Neutrophil (primary cell): Measurements from ENCODE around the gene CDH13.

ENCODE experiments used
- H3K27ac ChIP-seq: fragments of 200-600 bp; sonication (generic); 2 replicates; pipeline ENCODE4 v1.5.1; 2016; ENCODE audit warnings: mild to moderate bottlenecking, moderate library complexity
- H3K27me3 ChIP-seq: fragments of 200-600 bp; sonication (generic); 2 replicates; pipeline ENCODE4 v1.6.0; 2016; ENCODE audit warnings: mild to moderate bottlenecking
- H3K36me3 ChIP-seq: fragments of 200-600 bp; sonication (generic); 2 replicates; pipeline ENCODE4 v1.5.1; 2017
- H3K4me1 ChIP-seq, 2 experiments: fragments of 200-600 bp in 1 of 2; sonication (generic) in 1 of 2; 1 replicate in 1 of 2; 2 replicates in 1 of 2; pipeline versions ENCODE4 v1.5.1 to v1.6.1; 2013 to 2016; ENCODE audit warnings: low read depth in 1 of 2, low read length in 1 of 2, mild to moderate bottlenecking in 1 of 2, moderate library complexity in 1 of 2; ENCODE audit not compliant: control insufficient read depth in 1 of 2, insufficient read depth in 1 of 2
- H3K4me3 ChIP-seq, 2 experiments: fragments of 200-600 bp in 1 of 2; sonication (generic) in 1 of 2; 1 replicate in 1 of 2; 2 replicates in 1 of 2; pipeline ENCODE4 v1.5.1; 2013 to 2016; ENCODE audit warnings: low read depth in 1 of 2, low read length in 1 of 2, mild to moderate bottlenecking in 1 of 2, moderate library complexity in 1 of 2
- H3K9me3 ChIP-seq: fragments of 200-600 bp; sonication (generic); 2 replicates; pipeline ENCODE4 v1.5.1; 2016
- CTCF ChIP-seq: fragments of 200-600 bp; sonication (generic); IDR thresholded peaks from 2 replicates; pipeline ENCODE4 v1.5.1; 2016; ENCODE audit warnings: antibody characterized with exemption

The CDH13 gene

GRCh38 chr16:83680980-83681379 lies 1054.2 kb downstream of the CDH13 start:
- no peak for TF ChIP-seq CTCF
- Histone ChIP-seq H3K36me3 (no peaks in the 10 kb centered on the region), H3K9me3 (no peaks in the 10 kb centered on the region)

GRCh38 chr16:83681381-83681956 lies 1054.7 kb downstream of the CDH13 start:
- no peaks in the 10 kb centered on the region for H3K36me3 ChIP-seq
- H3K27me3 ChIP-seq = peaks cover 23% of the 10 kb centered on the region
- no peak for TF ChIP-seq CTCF
- H3K4me1 ChIP-seq = no peaks in the 10 kb centered on the region
- H3K27ac ChIP-seq = no peak overlapping the region
- no peaks in the 10 kb centered on the region for H3K9me3 ChIP-seq
- no peak overlapping the region for H3K4me3 ChIP-seq

More at GRCh38 chr16:83680980-83681379, 1054.2 kb downstream of the CDH13 start:
- Histone ChIP-seq H3K4me1 (no peaks in the 10 kb centered on the region), H3K27me3 (peaks cover 23% of the 10 kb centered on the region), H3K4me3 (no peak overlapping the region), H3K27ac (no peak overlapping the region)

GRCh38 chr16:83682116-83682867 lies 1055.5 kb downstream of the CDH13 start:
- H3K4me1 ChIP-seq = no peaks in the 10 kb centered on the region
- no peaks in the 10 kb centered on the region for H3K9me3 ChIP-seq
- H3K4me3 ChIP-seq = no peak overlapping the region
- TF ChIP-seq CTCF = no peak
- no peak overlapping the region for H3K27ac ChIP-seq
- no peaks in the 10 kb centered on the region for H3K36me3 ChIP-seq
- peaks cover 23% of the 10 kb centered on the region for H3K27me3 ChIP-seq

GRCh38 chr16:83682868-83683235 lies 1056.1 kb downstream of the CDH13 start:
- H3K4me1 ChIP-seq = no peaks in the 10 kb centered on the region
- H3K27ac ChIP-seq = no peak overlapping the region
- no peaks in the 10 kb centered on the region for H3K36me3 ChIP-seq
- H3K27me3 ChIP-seq = peaks cover 23% of the 10 kb centered on the region
- TF ChIP-seq CTCF = no peak
- H3K4me3 ChIP-seq = no peak overlapping the region
- H3K9me3 ChIP-seq = no peaks in the 10 kb centered on the region

GRCh38 chr16:83685615-83686165 lies 1058.9 kb downstream of the CDH13 start:
- H3K4me1 ChIP-seq = no peaks in the 10 kb centered on the region
- TF ChIP-seq CTCF = no peak
- no peak overlapping the region for H3K4me3 ChIP-seq
- peaks cover 17% of the 10 kb centered on the region for H3K27me3 ChIP-seq
- no peaks in the 10 kb centered on the region for H3K9me3 ChIP-seq
- H3K36me3 ChIP-seq = no peaks in the 10 kb centered on the region
- H3K27ac ChIP-seq = no peak overlapping the region
